ENCODE measurements around the gene TSHZ2. TPM values are rescaled to one million over a fixed set of nuclear protein-coding genes. Genes with fewer than 3 reads are reported as not detected.
"Not testable (repeated sequence)": the region's sequence is repeated elsewhere in the genome, so short reads cannot be mapped to it uniquely, and the experiment has no call there.

The TSHZ2 gene
- polyA plus RNA-seq, 3 donors = 12.5 to 13.9 (median 13.7) TPM

GRCh38 chr20:53023732-53024520, 51.8 kb downstream of the TSHZ2 start:
- no peak for DNase-seq

GRCh38 chr20:53024653-53025052, 52.5 kb downstream of the TSHZ2 start:
- DNase-seq = not testable (repeated sequence)

GRCh38 chr20:53027089-53027488, 54.9 kb downstream of the TSHZ2 start:
- no peak for DNase-seq

- DNase-seq = no peak
Observed at GRCh38 chr20:53028337-53029007, 56.3 kb downstream of the TSHZ2 start.

GRCh38 chr20:53030061-53030460, 57.9 kb downstream of the TSHZ2 start:
- DNase-seq = no peak

- no peak for DNase-seq
Observed at GRCh38 chr20:53032046-53032445, 59.9 kb downstream of the TSHZ2 start.

GRCh38 chr20:53032478-53032932, 60.3 kb downstream of the TSHZ2 start:
- DNase-seq = peak; percentile 59

GRCh38 chr20:53033176-53033575, 61.0 kb downstream of the TSHZ2 start:
- no peak for DNase-seq

GRCh38 chr20:53034899-53035298, 62.7 kb downstream of the TSHZ2 start:
- no peak for DNase-seq

GRCh38 chr20:53036992-53037391, 64.8 kb downstream of the TSHZ2 start:
- DNase-seq = no peak

- no peak for DNase-seq
Observed at GRCh38 chr20:53037621-53038020, 65.5 kb downstream of the TSHZ2 start.

- no peak for DNase-seq
Observed at GRCh38 chr20:53038299-53038698, 66.1 kb downstream of the TSHZ2 start.

GRCh38 chr20:53040693-53041589, 68.8 kb downstream of the TSHZ2 start:
- no peak for DNase-seq

- no peak for DNase-seq
Observed at GRCh38 chr20:53042521-53042920, 70.4 kb downstream of the TSHZ2 start.

GRCh38 chr20:53044296-53044695, 72.1 kb downstream of the TSHZ2 start:
- DNase-seq = no peak

GRCh38 chr20:53045941-53046340, 73.8 kb downstream of the TSHZ2 start:
- no peak for DNase-seq

GRCh38 chr20:53047203-53047602, 75.0 kb downstream of the TSHZ2 start:
- DNase-seq = no peak

GRCh38 chr20:53048387-53048786, 76.2 kb downstream of the TSHZ2 start:
- no peak for DNase-seq

GRCh38 chr20:53050338-53050737, 78.2 kb downstream of the TSHZ2 start:
- DNase-seq = no peak

GRCh38 chr20:53052380-53052779, 80.2 kb downstream of the TSHZ2 start:
- DNase-seq = no peak

GRCh38 chr20:53053595-53053994, 81.4 kb downstream of the TSHZ2 start:
- no peak for DNase-seq

GRCh38 chr20:53055367-53056067, 83.4 kb downstream of the TSHZ2 start:
- no peak for DNase-seq
